Activated naive CD4-positive, alpha-beta T cell treated with anti-CD3 and anti-CD28 coated beads for 36 hours (primary cell): ENCODE measurements around the gene ADARB1. TPM values are rescaled to one million over a fixed set of nuclear protein-coding genes. Genes with fewer than 3 reads are reported as not detected.

Source experiments
- CTCF ChIA-PET: fragments of 350-600 bp; sonication (Branson Sonifier 250); formaldehyde crosslinking; loops from one replicate; lab custom pipeline; 2021; ENCODE audit warnings: antibody characterized with exemption; lab: Charles Lee
- DNase-seq: peaks from one replicate; pipeline ENCODE4 v3.0.0-alpha.2; 2020
- H3K27ac Mint-ChIP-seq: one replicate; pipeline ENCODE4 v1.8.0; 2021; ENCODE audit warnings: mild to moderate bottlenecking, mixed read lengths
- H3K27me3 Mint-ChIP-seq: one replicate; pipeline ENCODE4 v1.8.0; 2021; ENCODE audit warnings: low read depth, mixed read lengths
- H3K36me3 Mint-ChIP-seq: one replicate; pipeline ENCODE4 v1.8.0; 2021; ENCODE audit warnings: low read depth, mixed read lengths
- H3K4me1 Mint-ChIP-seq: one replicate; pipeline ENCODE4 v1.8.0; 2021; ENCODE audit warnings: low read depth, mixed read lengths
- H3K4me3 Mint-ChIP-seq: one replicate; pipeline ENCODE4 v1.8.0; 2021; ENCODE audit warnings: mild to moderate bottlenecking, moderate library complexity, mixed read lengths
- H3K9me3 Mint-ChIP-seq: one replicate; pipeline ENCODE4 v1.8.0; 2021; ENCODE audit warnings: mixed read lengths
- intact Hi-C: fragments of 100-400 bp; cut with micrococcal nuclease; formaldehyde crosslinking; loops from one replicate; pipeline ENCODE4 v1.15.1; 2023
- total RNA-seq, 2 experiments: library from RNA; stranded (reverse); gene quantifications; one replicate each; pipeline ENCODE4 v1.2.3, GENCODE V29; 2021

The ADARB1 gene
- total RNA-seq, 2 experiments from 2014 or later, result 30.1 to 33.3 TPM

DNA sequence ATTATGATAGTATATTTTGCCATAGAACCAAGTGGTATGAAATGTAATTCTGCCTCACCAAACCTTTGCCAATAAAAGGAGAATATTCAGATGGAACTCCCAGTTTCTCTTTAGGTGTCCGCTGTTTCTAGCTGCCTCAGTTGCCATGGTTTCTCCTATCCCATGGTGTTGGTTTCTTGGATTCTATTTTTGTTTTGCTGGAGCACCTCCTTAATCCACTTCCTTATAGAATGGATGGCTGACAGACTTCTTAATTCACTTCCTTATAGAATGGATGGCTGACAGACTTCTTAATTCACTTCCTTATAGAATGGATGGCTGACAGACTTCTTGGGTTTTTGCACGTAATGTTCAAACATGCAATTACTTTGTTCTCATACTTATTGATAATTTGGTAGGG is 43.7 kb downstream of the ADARB1 start:
- DNase-seq, result no peak
- intact Hi-C loops, result no loop called here
- H3K36me3 Mint-ChIP-seq, result no peaks in the 10 kb centered on the region
- no peaks in the 10 kb centered on the region for H3K27me3 Mint-ChIP-seq
- H3K4me1 Mint-ChIP-seq, result peaks cover 25% of the 10 kb centered on the region
- CTCF ChIA-PET, result interaction anchor here (1.0 to 8.8 kb wide), 3 partner anchors 11 to 20 kb away, joined by 4 to 45 read pairs (median 5); no protein-coding TSS in a partner anchor
- no peak overlapping the region for H3K4me3 Mint-ChIP-seq
- no peaks in the 10 kb centered on the region for H3K9me3 Mint-ChIP-seq
- H3K27ac Mint-ChIP-seq, result no peak overlapping the region

DNA sequence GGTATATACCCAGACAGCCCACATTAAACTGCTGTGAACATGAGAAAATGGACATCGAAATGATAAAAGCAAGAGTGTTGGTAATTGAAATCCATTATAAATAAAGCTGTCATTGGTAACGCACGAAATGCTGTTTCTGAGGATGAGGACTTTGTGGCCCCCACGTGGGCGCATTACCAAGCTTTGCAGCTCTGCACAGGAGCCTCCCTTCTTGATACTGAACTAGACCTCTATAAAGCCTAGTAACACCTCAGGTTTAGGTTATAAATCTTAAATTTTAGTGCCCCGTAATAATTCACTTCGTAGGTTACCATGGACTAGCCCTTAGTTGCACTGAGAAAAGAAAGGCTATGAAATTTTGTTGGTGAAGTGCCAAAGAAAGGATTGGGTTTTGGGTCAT is 45.4 kb downstream of the ADARB1 start:
- intact Hi-C loops, result no loop called here
- Mint-ChIP-seq H3K9me3 (no peaks in the 10 kb centered on the region), H3K4me1 (peaks cover 22% of the 10 kb centered on the region), H3K36me3 (no peaks in the 10 kb centered on the region), H3K4me3 (no peak overlapping the region), H3K27me3 (no peaks in the 10 kb centered on the region), H3K27ac (no peak overlapping the region)
- no peak for DNase-seq
- CTCF ChIA-PET, result interaction anchor here (0.8 to 8.8 kb wide), 3 partner anchors 10 to 18 kb away, joined by 4 to 45 read pairs (median 5); no protein-coding TSS in a partner anchor

- intact Hi-C loops, result no loop called here
- CTCF ChIA-PET, result interaction anchor here (0.7 to 8.8 kb wide), 4 partner anchors 8 to 345 kb away, joined by 4 to 45 read pairs (median 15); no protein-coding TSS in a partner anchor
- H3K4me1 Mint-ChIP-seq, result peaks cover 17% of the 10 kb centered on the region
- H3K4me3 Mint-ChIP-seq, result no peak overlapping the region
- H3K9me3 Mint-ChIP-seq, result no peaks in the 10 kb centered on the region
- DNase-seq, result no peak
- no peaks in the 10 kb centered on the region for H3K36me3 Mint-ChIP-seq
- no peak overlapping the region for H3K27ac Mint-ChIP-seq
- H3K27me3 Mint-ChIP-seq, result no peaks in the 10 kb centered on the region
Measured at GRCh38 chr21:45120975-45121374, 46.6 kb downstream of the ADARB1 start.

- DNase-seq, result no peak
- intact Hi-C loops, result no loop called here
- no peaks in the 10 kb centered on the region for H3K36me3 Mint-ChIP-seq
- peaks cover 11% of the 10 kb centered on the region for H3K4me1 Mint-ChIP-seq
- CTCF ChIA-PET, result interaction anchor here (1.9 to 8.8 kb wide), 3 partner anchors 7 to 20 kb away, joined by 5 to 45 read pairs (median 25); no protein-coding TSS in a partner anchor
- no peak overlapping the region for H3K27ac Mint-ChIP-seq
- H3K4me3 Mint-ChIP-seq, result no peak overlapping the region
- H3K9me3 Mint-ChIP-seq, result no peaks in the 10 kb centered on the region
- H3K27me3 Mint-ChIP-seq, result no peaks in the 10 kb centered on the region
Measured at GRCh38 chr21:45122030-45122429, 47.6 kb downstream of the ADARB1 start.

DNA sequence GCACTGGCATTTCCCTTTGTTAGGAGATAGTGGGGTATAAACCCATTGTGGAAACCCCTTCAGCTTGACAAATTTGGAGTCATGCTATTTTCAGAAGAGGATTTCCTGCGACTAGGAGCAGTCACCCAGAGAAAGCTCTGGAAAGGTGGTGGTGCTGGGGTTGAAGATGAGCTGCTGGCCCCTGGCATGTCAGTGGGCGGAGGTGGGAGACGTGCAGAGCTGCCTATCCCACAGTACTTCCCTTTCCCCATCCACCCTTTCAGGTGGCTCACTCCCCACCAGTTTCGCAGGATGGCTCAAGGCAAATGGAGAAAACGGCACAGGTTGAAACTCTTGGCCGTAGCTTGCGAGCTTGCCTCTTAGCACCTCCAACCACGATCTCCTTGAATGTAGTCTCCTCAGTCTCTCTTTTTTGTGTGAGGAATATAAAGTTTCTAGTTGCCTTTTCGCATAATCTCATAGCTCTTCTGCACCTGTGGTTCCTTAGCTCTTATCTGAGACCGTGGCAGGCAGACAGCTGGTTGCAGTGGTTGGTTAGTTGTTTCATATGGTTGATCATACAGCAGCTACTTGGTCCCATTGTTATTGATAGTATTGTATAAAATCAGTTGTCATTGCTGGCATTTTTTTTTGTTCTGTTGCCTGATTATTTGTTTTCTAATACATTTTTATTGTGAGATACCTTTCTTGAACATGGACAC is 48.2 kb downstream of the ADARB1 start:
- CTCF ChIA-PET, result interaction anchor here (2.9 kb wide), 1 partner anchor 15 kb away, joined by 25 read pairs; no protein-coding TSS in a partner anchor
- Mint-ChIP-seq H3K9me3 (no peaks in the 10 kb centered on the region), H3K4me3 (no peak overlapping the region), H3K4me1 (peaks cover 9% of the 10 kb centered on the region), H3K27ac (no peak overlapping the region), H3K27me3 (no peaks in the 10 kb centered on the region), H3K36me3 (no peaks in the 10 kb centered on the region)
- DNase-seq, result no peak
- intact Hi-C loops, result no loop called here

GRCh38 chr21:45123440-45123839 is 49.1 kb downstream of the ADARB1 start:
- Mint-ChIP-seq H3K4me1 (peaks cover 11% of the 10 kb centered on the region), H3K27ac (no peak overlapping the region), H3K27me3 (no peaks in the 10 kb centered on the region), H3K4me3 (no peak overlapping the region), H3K9me3 (no peaks in the 10 kb centered on the region), H3K36me3 (no peaks in the 10 kb centered on the region)
- CTCF ChIA-PET, result interaction anchor here (2.9 kb wide), 1 partner anchor 14 kb away, joined by 25 read pairs; no protein-coding TSS in a partner anchor
- intact Hi-C loops, result no loop called here
- no peak for DNase-seq

DNA sequence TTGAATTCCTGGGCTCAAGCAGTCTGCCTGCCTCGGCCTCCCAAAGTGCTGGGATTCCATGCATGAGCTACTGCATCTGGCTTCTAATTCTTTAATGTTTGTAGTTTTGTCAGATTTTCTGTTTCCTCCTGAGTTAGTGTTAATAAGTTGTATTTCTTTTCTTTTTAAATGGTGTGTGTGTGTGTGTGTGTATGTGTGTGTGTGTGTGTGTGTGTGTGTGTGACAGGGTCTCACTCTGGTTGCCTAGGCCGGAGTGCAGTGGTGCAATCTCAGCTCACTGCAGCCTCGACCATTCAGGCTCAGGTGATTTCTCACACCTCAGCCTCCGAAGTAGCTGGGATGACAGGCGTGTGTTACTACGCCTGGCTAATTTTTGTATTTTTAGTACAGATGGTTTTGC is 50.2 kb downstream of the ADARB1 start:
- H3K36me3 Mint-ChIP-seq, result no peaks in the 10 kb centered on the region
- no peaks in the 10 kb centered on the region for H3K9me3 Mint-ChIP-seq
- H3K27me3 Mint-ChIP-seq, result no peaks in the 10 kb centered on the region
- DNase-seq, result no peak
- intact Hi-C loops, result no loop called here
- H3K4me3 Mint-ChIP-seq, result no peak overlapping the region
- peaks cover 19% of the 10 kb centered on the region for H3K4me1 Mint-ChIP-seq
- no peak overlapping the region for H3K27ac Mint-ChIP-seq
- CTCF ChIA-PET, result interaction anchor here (0.7 to 8.2 kb wide), 5 partner anchors 12 to 177 kb away, joined by 3 to 112 read pairs (median 4); no protein-coding TSS in a partner anchor

DNA sequence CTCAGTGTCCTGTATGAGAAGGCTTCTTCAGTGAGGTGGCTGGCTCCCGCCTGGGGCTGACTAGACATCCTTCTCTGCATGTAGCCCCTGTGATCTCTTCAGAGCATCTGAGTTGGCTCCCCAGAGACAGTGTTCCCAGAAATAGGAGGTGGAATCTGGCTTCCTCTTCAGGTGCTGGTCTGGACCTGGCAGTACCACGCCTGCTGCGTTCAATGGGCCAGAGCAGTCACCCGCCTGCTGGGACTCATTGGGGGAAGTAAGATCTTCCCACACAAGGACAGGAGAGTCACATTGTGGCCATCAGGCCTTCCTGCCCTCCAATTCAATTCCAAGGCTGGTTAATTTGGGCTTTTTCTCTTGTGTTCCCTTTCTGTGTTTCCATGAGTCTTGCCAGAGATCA is 51.0 kb downstream of the ADARB1 start:
- no peak for DNase-seq
- Mint-ChIP-seq H3K27me3 (no peaks in the 10 kb centered on the region), H3K27ac (no peak overlapping the region), H3K9me3 (no peaks in the 10 kb centered on the region), H3K4me1 (peaks cover 26% of the 10 kb centered on the region), H3K4me3 (no peak overlapping the region), H3K36me3 (no peaks in the 10 kb centered on the region)
- intact Hi-C loops, result no loop called here
- CTCF ChIA-PET, result interaction anchor here (0.7 to 8.2 kb wide), 4 partner anchors 13 to 178 kb away, joined by 3 to 112 read pairs (median 52); no protein-coding TSS in a partner anchor

- DNase-seq, result no peak
- no peaks in the 10 kb centered on the region for H3K27me3 Mint-ChIP-seq
- peaks cover 30% of the 10 kb centered on the region for H3K4me1 Mint-ChIP-seq
- no peak overlapping the region for H3K4me3 Mint-ChIP-seq
- intact Hi-C loops, result no loop called here
- CTCF ChIA-PET, result interaction anchor here (7.8 to 8.2 kb wide), 2 partner anchors 13 to 179 kb away, joined by 100 to 112 read pairs; no protein-coding TSS in a partner anchor
- H3K9me3 Mint-ChIP-seq, result no peaks in the 10 kb centered on the region
- no peaks in the 10 kb centered on the region for H3K36me3 Mint-ChIP-seq
- H3K27ac Mint-ChIP-seq, result no peak overlapping the region
Measured at GRCh38 chr21:45126204-45126626, 51.8 kb downstream of the ADARB1 start.

- DNase-seq, result no peak
- no peak overlapping the region for H3K27ac Mint-ChIP-seq
- peaks cover 30% of the 10 kb centered on the region for H3K4me1 Mint-ChIP-seq
- no peaks in the 10 kb centered on the region for H3K9me3 Mint-ChIP-seq
- intact Hi-C loops, result no loop called here
- CTCF ChIA-PET, result interaction anchor here (1.8 to 8.2 kb wide), 7 partner anchors 9 to 179 kb away, joined by 4 to 112 read pairs (median 40); no protein-coding TSS in a partner anchor
- no peaks in the 10 kb centered on the region for H3K36me3 Mint-ChIP-seq
- no peaks in the 10 kb centered on the region for H3K27me3 Mint-ChIP-seq
- H3K4me3 Mint-ChIP-seq, result no peak overlapping the region
Measured at GRCh38 chr21:45126983-45127382, 52.6 kb downstream of the ADARB1 start.

DNA sequence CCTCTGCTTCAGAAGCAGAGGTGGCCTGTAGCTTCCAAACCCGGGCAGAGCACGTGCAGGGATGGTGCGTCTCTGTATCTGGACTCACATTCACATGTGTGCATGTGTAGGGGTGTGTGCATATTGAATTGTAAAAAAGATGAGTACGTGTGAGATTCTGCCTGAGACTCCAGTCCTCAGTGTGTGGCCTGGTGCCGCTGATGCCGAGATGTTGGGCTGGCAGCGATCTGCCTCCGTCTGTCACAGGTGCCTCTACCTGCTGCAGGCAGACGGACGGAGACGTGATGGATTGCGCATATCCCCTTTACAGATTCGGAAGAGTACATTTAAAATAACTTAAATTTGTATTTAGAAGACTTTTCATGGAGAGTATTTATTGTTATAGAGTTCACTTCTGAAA is 53.6 kb downstream of the ADARB1 start:
- H3K27me3 Mint-ChIP-seq, result no peaks in the 10 kb centered on the region
- H3K4me1 Mint-ChIP-seq, result peaks cover 29% of the 10 kb centered on the region
- no peak overlapping the region for H3K27ac Mint-ChIP-seq
- intact Hi-C loops, result loop anchor here (1.0 kb wide), 3 partner anchors 29 to 179 kb away; no protein-coding TSS in a partner anchor
- H3K4me3 Mint-ChIP-seq, result no peak overlapping the region
- CTCF ChIA-PET, result interaction anchor here (0.7 to 8.2 kb wide), 35 partner anchors 10 to 186 kb away, joined by 3 to 112 read pairs (median 4); no protein-coding TSS in a partner anchor
- H3K9me3 Mint-ChIP-seq, result no peaks in the 10 kb centered on the region
- H3K36me3 Mint-ChIP-seq, result no peaks in the 10 kb centered on the region
- DNase-seq, result no peak

- H3K4me1 Mint-ChIP-seq, result peaks cover 32% of the 10 kb centered on the region
- CTCF ChIA-PET, result interaction anchor here (0.6 to 8.2 kb wide), 38 partner anchors 11 to 445 kb away, joined by 3 to 112 read pairs (median 4); no protein-coding TSS in a partner anchor
- H3K27ac Mint-ChIP-seq, result no peak overlapping the region
- H3K9me3 Mint-ChIP-seq, result no peaks in the 10 kb centered on the region
- no peaks in the 10 kb centered on the region for H3K27me3 Mint-ChIP-seq
- no peak overlapping the region for H3K4me3 Mint-ChIP-seq
- peak; percentile 88 for DNase-seq
- intact Hi-C loops, result loop anchor here (1.0 kb wide), 3 partner anchors 29 to 179 kb away; no protein-coding TSS in a partner anchor
- no peaks in the 10 kb centered on the region for H3K36me3 Mint-ChIP-seq
Measured at GRCh38 chr21:45128613-45129188, 54.3 kb downstream of the ADARB1 start.
